Tibial nerve (tissue), 4 donors: Measurements from ENCODE around the gene SLC9A4.

Source experiments
- EP300 ChIP-seq, 2 donors: sonication (generic); formaldehyde crosslinking; IDR thresholded peaks; one replicate each; pipeline ENCODE4 v1.6.1; 2017; ENCODE audit warnings: antibody characterized with exemption in 2 of 2, mild to moderate bottlenecking in 1 of 2
- POLR2A ChIP-seq, 2 donors: fragments of 450-650 bp; IDR thresholded peaks; one replicate each; pipeline ENCODE4 v1.6.1; 2017; ENCODE audit warnings: antibody characterized with exemption in 2 of 2, mild to moderate bottlenecking in 2 of 2, moderate library complexity in 2 of 2
- TF ChIP-seq, protein P1 (sequence below), 5 experiments: fragments of 200-600 bp in 3 of 5; fragments of 450-650 bp in 2 of 5; sonication (generic) in 3 of 5; IDR thresholded peaks; one replicate each; pipeline ENCODE4 v1.5.1; 2016 to 2019; ENCODE audit warnings: antibody characterized with exemption in 5 of 5, mild to moderate bottlenecking in 3 of 5, moderate library complexity in 2 of 5

DNA sequence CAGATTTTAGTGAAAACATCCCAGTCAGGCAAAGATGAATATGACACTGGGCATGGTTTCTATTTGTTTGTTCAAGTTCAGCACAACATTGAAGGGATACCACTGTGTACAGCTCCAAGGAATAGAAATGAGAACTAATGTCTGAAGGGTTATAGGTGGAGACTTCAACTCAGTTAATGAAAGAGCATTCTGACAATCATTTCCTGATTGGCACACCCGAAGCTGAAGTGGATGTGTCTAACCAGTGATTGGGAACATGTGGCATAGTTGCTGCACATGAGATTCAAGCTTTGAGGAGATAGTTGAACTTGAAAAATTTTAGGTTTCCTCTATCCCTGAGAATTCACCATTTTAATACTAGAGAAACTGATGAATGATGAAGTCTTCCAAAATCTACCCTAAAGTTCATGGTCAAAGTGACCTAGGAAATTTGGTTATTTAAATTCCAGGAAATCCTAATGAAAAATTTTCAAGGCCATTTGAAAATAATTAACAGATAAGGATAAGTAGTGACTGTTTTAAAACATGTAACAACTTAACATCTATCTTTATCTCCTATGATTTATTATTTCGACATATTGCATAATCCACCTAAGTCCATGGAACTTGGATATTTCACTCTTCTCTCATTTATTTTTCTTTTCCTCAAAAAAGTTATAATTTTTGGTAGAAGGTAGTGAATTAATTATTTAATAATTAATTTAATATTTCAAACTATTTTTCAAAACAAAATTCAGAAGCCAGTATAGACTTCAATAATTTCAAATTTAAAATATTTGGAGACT lies 38.0 kb downstream of the SLC9A4 start:
- TF ChIP-seq, protein P1, sequence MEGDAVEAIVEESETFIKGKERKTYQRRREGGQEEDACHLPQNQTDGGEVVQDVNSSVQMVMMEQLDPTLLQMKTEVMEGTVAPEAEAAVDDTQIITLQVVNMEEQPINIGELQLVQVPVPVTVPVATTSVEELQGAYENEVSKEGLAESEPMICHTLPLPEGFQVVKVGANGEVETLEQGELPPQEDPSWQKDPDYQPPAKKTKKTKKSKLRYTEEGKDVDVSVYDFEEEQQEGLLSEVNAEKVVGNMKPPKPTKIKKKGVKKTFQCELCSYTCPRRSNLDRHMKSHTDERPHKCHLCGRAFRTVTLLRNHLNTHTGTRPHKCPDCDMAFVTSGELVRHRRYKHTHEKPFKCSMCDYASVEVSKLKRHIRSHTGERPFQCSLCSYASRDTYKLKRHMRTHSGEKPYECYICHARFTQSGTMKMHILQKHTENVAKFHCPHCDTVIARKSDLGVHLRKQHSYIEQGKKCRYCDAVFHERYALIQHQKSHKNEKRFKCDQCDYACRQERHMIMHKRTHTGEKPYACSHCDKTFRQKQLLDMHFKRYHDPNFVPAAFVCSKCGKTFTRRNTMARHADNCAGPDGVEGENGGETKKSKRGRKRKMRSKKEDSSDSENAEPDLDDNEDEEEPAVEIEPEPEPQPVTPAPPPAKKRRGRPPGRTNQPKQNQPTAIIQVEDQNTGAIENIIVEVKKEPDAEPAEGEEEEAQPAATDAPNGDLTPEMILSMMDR (IDR thresholded peaks at IDR 0.05), result no peak
- no peak for TF ChIP-seq EP300 (IDR thresholded peaks at IDR 0.05)
- TF ChIP-seq POLR2A (IDR thresholded peaks at IDR 0.05), result no peak
